CD4-positive, alpha-beta T cell treated with Interleukin-17A for 1 hour (primary cell): ENCODE measurements around the gene OR2A2.
"Not testable (repeated sequence)": the region's sequence is repeated elsewhere in the genome, so short reads cannot be mapped to it uniquely, and the experiment has no call there.

ENCODE experiments used
- DNase-seq: peaks from one replicate; pipeline ENCODE4 v3.0.0-alpha.2; 2020

The OR2A2 gene, protein sequence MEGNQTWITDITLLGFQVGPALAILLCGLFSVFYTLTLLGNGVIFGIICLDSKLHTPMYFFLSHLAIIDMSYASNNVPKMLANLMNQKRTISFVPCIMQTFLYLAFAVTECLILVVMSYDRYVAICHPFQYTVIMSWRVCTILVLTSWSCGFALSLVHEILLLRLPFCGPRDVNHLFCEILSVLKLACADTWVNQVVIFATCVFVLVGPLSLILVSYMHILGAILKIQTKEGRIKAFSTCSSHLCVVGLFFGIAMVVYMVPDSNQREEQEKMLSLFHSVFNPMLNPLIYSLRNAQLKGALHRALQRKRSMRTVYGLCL

DNA sequence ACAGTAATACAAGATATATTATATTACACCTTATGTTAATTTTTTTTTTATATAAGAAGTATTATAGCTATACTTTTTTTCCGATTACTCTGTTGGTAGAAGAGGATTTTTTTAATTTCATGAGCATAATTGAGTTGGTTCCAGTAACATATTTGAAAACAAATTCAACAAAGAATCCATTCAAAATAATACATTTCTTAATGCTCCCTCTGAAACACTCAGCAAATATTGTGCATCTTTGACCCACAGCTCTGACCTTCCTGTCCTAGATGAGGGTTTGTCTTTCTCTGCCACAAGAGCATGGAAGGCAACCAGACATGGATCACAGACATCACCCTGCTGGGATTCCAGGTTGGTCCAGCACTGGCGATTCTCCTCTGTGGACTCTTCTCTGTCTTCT, at the start of gene OR2A2:
Gene OR2A2 (plus strand): TSS at position 301 of the 400 bp plus-strand sequence. CDS start 0 bp downstream, at position 301.
- DNase-seq, result no peak

DNA sequence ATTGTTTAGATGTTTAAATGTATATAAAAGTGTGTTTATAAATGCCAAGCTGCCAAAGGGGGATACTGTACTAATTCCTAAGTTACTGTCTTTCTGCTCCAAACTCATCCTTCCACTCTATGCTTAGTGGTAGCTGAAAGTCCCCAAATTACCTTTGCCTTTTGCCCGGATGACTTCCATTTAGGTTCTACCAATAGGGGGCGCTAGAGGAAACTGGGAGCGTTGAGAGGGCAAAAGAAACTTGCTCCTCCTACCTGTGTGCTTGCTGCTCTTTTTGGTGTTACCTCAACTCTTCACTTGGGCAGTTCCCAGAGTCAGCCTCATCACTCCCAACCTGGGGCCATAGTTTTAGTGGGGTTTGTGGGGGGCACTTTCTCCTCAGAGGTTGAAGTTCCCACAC, 45.7 kb upstream of the OR2A2 start:
- DNase-seq, result no peak

DNA sequence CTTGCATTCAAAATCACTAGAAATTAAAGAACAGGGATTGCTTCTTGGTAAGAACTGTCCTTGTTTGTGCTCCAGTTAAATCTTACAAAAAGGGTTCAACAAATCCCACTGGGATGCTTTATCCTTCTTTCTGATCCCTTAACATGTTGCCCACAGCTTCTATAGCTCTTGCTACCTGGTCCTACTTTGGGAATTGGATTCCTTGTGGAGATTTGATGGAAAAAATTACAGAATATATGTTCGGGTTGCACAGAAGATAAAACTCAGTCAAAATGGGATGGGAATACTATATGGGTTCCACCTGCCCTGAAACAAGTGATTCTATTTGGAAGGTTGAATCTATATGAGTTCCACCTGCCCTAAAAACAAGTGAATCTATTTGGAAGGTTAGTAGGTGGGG, 39.9 kb upstream of the OR2A2 start, which contains the start of gene OR2A25:
Gene OR2A25 (plus strand): TSS at position 301 of the 400 bp plus-strand sequence. CDS start 4,409 bp downstream, outside the sequence.
- no peak for DNase-seq

DNA sequence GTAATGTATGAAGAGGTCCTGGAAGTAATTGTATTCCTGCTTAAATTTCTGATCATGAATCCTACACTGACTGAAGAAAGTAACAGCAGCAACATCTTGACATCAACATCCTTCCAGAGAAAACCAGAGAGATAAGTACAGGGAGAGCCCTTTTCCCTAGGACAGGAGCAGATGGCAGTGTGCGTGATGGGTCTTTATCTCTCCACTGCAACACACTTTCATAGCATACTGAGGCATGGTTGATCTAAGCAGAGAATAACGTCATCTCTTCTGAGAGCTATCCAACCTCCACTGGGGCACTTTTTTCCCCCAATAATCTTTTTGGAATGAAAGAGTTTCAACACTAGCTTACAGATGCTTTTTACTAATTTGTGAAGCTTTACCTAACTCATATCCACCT, 39.4 kb upstream of the OR2A2 start:
- DNase-seq, result no peak

DNA sequence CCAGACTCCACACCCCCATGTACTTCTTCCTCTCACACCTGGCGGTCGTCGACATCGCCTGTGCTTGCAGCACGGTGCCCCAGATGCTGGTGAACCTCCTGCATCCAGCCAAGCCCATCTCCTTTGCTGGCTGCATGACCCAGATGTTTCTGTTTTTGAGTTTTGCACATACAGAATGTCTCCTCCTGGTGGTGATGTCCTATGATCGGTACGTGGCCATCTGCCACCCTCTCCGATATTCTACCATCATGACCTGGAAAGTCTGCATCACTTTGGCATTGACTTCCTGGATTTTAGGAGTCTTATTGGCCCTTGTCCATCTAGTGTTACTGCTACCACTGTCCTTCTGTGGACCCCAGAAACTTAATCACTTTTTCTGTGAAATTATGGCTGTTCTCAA, 35.0 kb upstream of the OR2A2 start:
- no peak for DNase-seq

DNA sequence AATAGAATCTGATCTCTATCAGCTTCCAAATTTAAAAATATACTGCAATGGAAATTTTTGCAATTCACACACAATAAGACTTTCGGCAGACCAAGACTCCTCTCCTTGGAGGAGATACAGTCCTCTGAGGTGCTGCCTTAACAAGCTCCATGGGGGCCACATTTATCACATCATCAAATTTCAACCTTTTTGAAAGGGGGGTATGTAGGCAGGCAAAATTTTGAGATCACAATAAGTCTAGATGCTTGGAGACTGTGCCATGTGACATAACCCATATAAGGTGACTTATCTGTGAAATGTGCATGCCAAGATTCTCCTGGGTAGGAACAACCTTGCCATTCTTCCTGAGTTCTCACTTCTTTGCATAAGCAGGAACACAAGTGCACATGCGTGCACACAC, 23.4 kb upstream of the OR2A2 start, which contains the start of gene OR2A12:
Gene OR2A12 (plus strand): TSS at position 301 of the 400 bp plus-strand sequence. CDS start 8,830 bp downstream, outside the sequence.
- no peak for DNase-seq

DNA sequence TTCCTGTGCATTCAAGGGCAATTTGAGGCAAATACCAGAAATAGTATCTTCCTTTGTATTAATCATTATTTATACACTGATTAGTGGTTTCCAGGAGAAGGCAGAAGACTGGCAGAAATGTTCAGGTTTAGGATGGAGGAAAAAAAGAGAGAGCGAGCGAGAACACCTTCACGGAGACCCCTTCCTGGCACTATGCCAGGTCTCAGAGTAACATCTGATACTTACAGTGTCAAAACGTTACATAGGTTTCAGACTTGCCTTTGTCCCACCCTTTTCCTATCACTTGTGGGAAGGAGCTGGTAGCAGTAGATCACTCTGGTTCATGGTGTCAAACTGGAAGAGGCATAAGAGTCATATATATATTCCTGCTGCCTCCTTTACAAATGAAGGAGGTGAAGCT, 22.7 kb upstream of the OR2A2 start:
- DNase-seq, result no peak

DNA sequence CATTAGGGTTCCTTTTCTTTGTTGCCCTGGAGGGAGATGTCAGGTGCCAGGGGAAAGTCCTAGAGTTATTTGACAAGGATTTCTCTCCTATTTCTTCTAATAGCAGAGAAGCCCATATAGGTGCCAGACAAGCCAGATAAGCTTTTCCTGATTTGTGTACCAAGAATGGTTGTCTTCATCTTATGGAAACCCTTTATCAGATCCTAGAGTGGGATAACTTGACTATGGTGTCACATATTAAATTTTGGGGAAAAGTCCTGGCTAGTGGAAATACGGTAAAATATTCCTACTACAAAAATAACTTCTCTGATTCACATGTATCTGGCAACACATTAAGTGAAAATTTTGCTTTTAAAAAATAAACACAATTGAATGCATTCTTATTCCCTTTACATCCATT, 22.2 kb upstream of the OR2A2 start:
- no peak for DNase-seq

DNA sequence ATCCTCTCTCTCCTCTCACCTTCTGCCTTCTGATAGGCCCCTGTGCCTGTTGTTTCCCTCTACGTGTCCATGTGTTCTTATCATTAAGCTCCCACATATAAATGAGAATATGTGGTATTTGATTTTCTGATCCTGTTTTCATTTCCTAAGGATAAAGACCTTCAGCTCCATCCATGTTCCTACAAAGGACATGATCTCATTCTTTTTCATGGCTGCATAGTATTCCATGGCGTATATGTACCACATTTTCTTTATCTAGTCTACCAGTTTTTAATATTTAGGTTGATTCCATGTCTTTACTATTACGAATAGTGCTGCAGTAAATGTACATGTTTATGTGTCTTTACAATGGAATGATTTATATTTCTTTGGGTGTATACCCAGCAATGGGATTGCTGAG, 18.7 kb upstream of the OR2A2 start:
- no peak for DNase-seq

DNA sequence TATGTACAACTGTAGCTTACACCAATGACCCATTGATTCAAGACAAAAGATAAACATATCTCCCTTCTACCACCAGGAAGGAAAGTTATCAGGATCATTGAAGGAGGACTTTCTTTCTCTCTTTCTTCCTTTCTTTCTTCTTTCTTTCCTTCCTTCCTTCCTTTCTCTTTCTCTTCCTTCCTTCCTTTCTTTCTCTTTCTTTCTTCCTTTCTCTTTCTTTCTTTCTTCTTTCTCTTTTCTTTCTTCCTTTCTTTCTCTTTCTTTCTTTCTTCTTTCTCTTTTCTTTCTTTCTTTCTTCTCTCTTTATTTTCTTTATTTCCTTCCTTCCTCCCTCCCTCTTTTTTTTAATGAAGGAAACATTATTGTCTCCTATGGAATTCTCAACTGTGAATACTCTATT, 10.6 kb upstream of the OR2A2 start:
- no peak for DNase-seq

DNA sequence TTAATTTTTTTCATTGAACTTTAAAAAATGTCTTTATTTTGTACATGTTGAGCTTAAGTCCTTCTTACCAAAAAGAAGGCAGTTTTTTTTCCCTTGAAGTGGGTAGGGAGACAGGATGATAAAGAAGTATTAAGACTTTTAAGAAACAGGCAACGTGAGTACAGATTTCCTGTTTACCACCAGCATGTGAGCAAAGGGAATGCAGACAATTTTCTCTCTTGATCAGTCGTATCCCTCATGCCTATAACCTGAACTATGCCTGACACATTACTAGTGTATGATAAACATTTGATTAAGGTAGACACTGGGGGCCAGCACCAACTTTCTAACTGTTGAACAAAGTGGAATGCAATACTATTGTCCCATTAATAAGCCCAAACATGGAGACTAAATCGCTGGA, 8.8 kb upstream of the OR2A2 start:
- DNase-seq, result no peak

DNA sequence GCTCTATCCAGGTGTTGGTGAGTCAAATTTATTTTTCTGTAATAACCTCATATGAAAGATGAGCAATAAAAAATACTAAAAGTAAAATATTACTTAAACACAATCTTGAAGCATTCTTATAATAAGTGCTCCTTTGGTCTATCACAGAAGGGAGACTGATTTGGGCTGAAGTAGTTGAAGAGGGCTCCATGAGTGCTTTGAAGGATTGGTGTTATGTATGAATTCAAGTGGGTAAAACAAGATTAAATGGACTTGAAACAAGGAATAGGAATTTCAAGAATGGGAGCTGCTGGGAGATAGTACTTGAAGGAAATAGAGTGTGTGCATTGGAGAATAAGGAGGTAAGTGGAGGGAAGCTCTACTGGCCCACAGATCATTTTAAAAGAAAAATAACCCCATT, 7.3 kb upstream of the OR2A2 start:
- DNase-seq, result no peak

DNA sequence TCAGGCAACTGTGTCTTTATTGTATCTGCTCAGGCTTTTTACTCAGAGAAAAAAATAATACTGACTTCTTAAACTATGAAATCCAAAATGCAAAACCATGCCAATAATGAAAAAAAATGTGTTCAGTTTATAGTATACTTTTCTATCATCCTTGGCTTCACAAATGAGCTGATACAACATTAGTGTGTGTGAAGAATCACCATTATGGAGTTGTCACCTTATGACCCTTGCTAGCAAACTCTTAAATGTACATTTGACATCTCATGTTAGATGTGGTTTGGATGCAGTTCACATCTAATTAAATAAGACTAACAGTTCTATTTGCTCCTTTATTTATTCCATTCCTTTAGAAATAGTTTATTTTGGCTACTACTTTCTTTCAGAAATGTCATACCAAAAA, 4.2 kb upstream of the OR2A2 start:
- DNase-seq, result no peak

DNA sequence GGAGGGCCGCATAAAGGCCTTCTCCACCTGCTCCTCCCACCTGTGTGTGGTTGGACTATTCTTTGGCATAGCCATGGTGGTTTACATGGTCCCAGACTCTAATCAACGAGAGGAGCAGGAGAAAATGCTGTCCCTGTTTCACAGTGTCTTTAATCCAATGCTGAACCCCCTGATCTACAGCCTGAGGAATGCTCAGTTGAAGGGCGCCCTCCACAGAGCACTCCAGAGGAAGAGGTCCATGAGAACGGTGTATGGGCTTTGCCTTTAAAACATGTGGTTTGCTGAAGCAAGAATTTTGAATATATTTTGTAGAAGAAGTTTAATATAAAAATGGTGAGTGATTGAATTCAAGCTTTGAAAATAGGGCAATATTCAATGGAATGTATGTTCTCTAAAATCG, 889 bp downstream of the OR2A2 start:
- no peak for DNase-seq

DNA sequence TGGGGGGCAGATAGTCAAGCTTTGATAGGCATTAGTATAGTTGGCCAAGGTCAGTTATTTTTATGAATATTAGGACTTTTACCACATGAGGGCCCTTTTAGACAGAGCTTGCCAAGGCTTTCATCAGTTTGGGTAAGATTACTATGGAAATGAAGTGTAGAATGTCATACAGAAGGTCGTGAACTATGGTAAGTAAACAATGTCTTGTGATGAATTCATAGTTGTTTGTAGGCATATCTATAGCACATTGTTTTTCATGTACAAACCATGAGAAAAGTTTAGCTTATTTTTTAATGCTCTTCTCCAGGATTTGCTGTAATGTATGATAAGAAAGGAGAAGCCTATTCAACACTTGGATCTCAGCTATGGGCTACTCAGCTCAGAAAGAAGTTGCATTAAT, 4.3 kb downstream of the OR2A2 start:
- DNase-seq, result no peak

DNA sequence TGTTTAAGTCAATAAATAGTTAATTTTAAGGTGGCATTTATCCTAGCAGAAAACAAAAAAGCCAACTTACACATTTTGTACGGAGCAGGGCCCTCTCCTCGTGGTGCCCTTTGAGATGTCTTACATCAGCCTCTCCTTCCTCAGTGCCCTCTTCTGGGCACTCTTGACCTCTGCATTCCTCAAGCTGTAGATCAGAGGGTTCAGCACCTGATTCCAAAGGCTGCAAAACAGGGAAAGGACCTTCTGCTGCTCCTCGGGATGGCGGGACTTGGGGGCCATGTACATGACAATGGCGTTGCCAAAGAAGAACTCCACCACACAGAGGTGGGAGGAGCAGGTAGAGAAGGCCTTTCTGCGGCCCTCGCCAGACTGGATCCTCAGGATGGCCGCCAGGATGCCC, 9.0 kb downstream of the OR2A2 start:
- DNase-seq, result no peak

DNA sequence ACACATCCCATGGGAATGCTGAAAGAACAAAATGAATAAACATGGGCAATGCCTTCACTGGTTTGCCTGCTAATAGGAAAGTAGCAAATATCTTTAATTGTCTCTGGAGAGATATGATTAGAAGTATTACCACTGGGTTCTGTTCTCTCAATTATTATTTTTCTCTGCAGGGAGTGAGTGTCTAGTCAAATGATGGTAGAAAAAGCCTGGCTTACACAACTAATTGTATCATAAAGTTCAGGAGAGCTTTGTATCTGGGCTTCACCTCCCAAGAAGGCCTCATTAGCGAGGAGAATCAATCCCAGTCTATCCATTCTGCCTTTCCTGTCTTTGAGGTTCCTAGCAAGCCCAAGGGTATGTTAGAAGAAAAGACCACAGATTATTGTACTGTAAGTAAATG, 13.5 kb downstream of the OR2A2 start, which contains the start of gene OR2A14:
Gene OR2A14 (plus strand): TSS at position 301 of the 400 bp plus-strand sequence. CDS start 5,937 bp downstream, outside the sequence.
- DNase-seq, result no peak

DNA sequence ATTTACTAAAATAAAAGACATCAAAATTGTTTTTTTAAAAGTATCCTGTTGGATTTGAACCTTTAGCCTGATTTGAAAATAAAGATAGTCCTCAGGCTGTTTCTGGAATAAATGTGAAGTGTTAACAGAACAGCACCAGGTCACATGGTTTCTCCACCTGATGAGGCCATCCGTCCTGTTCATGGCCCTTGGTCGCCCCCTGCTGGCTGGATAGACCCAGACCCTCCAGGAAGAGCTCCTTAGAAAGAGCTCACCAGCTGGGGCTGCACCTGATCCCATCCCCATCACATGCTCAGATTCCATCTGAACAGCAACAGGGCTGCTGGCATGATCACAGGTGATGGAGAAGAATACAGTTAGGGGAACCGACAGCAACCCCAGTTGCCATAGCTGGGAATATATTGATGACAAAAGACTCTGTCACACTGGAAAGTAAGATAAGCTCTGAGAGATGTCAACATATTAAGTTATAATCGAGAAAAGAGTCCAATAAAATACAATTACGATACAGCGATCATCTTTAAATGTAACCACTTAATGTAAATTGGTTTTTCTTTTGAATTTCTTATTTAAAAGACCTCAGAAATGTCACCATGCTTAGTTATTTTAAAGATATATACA, 18.4 kb downstream of the OR2A2 start:
- peak; percentile 83 for DNase-seq

DNA sequence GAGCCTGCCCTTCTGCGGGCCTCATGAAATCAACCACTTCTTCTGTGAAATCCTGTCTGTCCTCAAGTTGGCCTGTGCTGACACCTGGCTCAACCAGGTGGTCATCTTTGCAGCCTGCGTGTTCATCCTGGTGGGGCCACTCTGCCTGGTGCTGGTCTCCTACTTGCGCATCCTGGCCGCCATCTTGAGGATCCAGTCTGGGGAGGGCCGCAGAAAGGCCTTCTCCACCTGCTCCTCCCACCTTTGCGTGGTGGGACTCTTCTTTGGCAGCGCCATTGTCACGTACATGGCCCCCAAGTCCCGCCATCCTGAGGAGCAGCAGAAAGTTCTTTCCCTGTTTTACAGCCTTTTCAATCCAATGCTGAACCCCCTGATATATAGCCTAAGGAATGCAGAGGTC, 20.2 kb downstream of the OR2A2 start:
- not testable (repeated sequence) for DNase-seq

DNA sequence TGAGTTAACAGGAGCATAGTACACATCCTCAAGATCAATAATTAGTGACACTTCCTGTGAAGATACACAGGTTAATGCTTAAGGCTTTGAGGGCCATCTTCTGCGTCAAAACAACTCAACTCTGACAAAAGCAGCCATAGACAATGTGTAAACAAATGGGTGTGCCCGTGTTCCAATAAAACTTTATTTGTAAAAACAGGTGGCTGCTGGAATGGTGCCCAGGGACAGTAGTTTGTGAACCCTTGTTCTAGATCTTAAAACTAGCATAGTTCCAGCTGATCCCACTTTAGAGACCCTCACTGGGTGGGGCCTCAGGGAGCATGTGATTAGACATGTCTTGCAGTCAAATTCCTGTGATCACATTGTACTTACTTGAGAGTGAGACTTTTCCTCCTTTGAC, 21.3 kb downstream of the OR2A2 start:
- DNase-seq, result no peak

DNA sequence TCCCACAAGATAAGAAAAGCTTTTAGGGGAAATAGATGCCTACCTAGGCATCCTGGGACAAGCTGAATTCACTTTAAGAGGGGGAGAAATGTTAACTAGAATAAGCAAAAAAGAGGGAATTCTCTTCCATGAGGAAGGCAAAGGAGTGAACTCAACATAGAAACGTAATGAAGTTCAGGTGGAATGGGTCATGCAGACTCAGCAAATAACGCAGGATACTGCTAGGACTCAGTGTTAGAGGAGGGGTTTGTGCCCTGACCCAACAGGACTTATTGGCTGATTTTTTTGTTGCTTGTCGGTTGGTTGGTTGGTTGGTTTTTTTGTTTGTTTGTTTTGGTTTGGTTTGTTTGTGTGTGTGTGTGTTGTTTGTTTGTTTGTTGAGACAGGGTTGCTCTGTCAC, 22.9 kb downstream of the OR2A2 start:
- no peak for DNase-seq

DNA sequence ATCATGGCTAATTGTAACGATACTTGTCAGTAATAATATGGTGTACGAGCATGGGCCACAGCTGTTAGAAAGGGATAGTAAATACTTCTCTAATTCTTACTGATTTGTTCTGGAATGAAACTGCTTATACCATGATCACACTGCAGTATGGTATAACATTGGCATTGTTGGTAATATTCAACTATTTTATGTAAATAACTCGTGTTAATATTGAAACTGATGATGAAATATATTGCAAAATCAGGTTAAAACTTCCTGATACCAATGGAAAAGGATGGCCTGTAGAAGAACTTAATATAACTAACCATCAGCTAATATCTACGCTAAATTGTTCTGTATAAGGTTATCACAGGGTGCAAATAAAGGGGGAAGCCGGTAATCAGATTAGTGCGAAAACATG, 23.9 kb downstream of the OR2A2 start:
- no peak for DNase-seq

DNA sequence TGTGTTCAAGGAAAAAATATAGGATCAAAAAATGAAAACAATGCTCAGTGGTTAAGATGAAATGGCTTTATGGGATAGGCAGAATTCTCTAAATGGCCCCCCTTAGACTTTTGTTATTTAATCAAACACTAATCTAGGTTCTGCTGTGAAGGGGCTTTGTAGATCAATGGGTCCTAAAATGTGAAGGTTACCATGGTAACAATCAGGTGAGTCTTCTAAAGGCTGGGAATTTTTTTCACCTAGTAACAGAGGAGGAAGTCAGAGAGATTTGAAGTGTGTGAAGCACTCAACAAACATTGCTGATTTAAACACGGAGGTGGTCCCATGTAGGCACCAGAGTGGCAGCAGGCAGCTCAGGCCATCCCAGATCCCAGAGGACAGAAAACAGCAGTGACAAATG, 24.7 kb downstream of the OR2A2 start:
- DNase-seq, result no peak

DNA sequence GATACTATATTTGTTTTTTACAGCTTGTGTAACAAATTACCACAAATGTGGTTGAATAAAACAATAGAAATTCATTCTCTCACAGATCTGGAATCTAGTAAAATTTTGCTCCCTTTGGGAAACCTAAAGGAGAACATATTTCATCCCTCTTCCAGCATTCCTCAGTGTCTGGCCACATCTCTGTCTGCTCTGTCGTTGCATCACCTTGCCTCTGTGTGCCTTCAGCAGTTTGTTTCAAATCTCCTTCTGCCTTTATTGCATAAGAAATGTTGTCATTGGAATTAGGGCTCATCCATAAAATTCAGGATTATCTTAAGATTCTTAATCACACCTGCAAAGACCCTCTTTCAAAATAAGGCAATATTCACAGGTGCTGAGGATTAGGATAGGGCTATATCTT, 28.1 kb downstream of the OR2A2 start:
- no peak for DNase-seq

DNA sequence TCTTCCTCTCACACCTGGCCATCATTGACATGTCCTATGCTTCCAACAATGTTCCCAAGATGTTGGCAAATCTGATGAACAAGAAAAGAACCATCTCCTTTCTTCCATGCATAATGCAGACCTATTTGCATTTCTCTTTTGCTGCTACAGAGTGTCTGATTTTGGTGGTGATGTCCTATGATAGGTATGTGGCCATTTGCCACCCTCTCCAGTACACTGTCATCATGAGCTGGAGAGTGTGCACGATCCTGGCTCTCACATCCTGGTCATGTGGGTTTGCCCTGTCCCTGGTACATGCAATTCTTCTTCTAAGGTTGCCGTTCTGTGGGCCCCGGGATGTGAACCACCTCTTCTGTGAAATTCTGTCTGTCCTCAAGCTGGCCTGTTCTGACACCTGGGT, 32.8 kb downstream of the OR2A2 start:
- no peak for DNase-seq
